Fibroblast of mammary gland (primary cell): ENCODE results near the gene RABGGTA.

ENCODE experiments used
- DNase-seq: peaks from one replicate; pipeline ENCODE4 v3.0.0-alpha.2; 2010; ENCODE audit warnings: low read depth
- H3K4me3 ChIP-seq: 2 replicates; pipeline ENCODE4 v1.5.1; 2011; ENCODE audit warnings: low read depth, mild to moderate bottlenecking, low read length, moderate library complexity; ENCODE audit not compliant: control insufficient read depth
- CTCF ChIP-seq: conservative IDR thresholded peaks from 2 replicates; pipeline ENCODE4 v1.5.1; 2011; ENCODE audit warnings: low read depth, low read length, inconsistent platforms; ENCODE audit not compliant: control insufficient read depth, insufficient read depth

The RABGGTA gene

DNA sequence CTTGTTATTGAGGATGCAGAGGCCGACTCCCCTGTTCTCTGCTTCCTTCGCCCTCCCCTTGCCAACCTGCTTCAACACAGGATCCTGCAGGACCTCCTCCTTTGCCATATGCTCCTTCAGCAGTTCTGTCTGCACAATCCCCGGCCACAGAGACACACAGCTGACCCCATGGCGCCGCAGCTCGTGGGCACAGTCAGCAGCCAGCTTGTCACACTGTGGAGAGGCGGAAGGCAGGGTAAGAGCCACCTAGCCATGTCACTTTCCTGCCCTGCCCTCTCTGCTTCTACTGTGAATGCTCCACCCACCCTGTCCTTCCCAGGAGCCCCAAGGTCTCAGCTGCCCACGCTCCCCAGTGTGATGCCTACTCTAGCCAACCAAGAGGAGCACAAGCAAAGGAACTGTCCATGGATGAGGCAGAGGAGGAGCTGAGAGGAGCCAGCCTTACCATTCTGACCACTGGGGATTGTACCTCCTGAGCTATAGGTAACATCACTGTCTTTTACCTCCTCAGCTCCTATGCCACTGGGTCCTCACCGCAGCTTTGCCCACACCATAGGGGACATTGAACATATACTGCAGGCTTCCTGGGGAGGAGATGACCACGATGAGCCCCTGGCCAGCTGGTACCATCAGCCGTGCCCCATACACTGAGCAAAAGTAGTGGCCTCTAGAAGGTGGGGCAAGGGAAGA, 20.9 kb upstream of the RABGGTA start:
- no peak for TF ChIP-seq CTCF
- no peak for DNase-seq
- H3K4me3 ChIP-seq, result no peak overlapping the region

DNA sequence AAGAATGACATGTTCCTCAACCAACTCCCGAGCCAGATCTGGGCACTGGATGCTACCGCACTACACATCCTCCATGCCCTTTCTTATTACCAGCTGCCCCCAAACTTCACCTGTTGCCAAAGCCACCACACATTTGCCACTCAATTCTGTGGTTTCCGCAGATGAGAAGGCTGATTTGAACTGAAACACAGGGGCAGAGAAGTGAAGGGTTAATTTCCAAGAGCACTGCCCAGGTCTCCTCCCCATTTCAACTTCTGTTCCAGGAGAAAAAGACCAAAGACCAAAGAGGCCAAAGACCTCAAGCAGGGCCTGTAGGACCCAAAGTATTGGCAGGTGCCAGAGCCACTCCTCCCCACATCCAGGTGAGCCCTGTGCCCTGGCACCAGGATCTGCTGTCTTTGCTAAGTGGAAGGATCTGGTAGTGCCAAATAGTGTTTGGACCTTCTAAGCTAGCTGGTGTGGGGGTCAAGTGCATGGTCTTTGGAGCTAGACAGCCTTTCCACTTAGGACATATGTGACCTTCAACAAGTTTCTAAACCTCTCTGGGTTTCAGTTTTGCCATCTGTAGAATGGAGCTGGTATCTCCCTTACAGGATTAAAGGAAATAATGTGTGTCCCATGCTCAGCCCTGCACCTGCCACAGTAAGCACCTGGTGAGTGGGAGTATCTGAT, 20.2 kb upstream of the RABGGTA start:
- DNase-seq, result no peak
- TF ChIP-seq CTCF, result no peak
- no peak overlapping the region for H3K4me3 ChIP-seq

- H3K4me3 ChIP-seq, result no peak overlapping the region
- no peak for TF ChIP-seq CTCF
- no peak for DNase-seq
These were observed 19.3 kb upstream of the RABGGTA start for GRCh38 chr14:24290746-24291145.

- H3K4me3 ChIP-seq, result no peak overlapping the region
- no peak for DNase-seq
- no peak for TF ChIP-seq CTCF
These were observed 18.4 kb upstream of the RABGGTA start for GRCh38 chr14:24289649-24290280.

GRCh38 chr14:24286996-24287395, 15.6 kb upstream of the RABGGTA start:
- no peak for TF ChIP-seq CTCF
- H3K4me3 ChIP-seq, result no peak overlapping the region
- no peak for DNase-seq

- no peak overlapping the region for H3K4me3 ChIP-seq
- no peak for TF ChIP-seq CTCF
- DNase-seq, result no peak
These were observed 14.0 kb upstream of the RABGGTA start for GRCh38 chr14:24285351-24285750.
